CD8-positive, alpha-beta memory T cell (primary cell): ENCODE measurements around the gene INPP5A. TPM values are rescaled to one million over a fixed set of nuclear protein-coding genes. Genes with fewer than 3 reads are reported as not detected.

Experiments used
- CTCF ChIA-PET: fragments of 350-600 bp; sonication (Branson Sonifier 250); formaldehyde crosslinking; loops from one replicate; lab custom pipeline; 2021; ENCODE audit warnings: antibody characterized with exemption; lab: Charles Lee
- POLR2A ChIA-PET: fragments of 350-600 bp; sonication (Branson Sonifier 250); formaldehyde crosslinking; loops from one replicate; lab custom pipeline; 2021; ENCODE audit warnings: antibody characterized with exemption; lab: Charles Lee
- DNase-seq, 5 donors: peaks; one replicate each; pipeline versions ENCODE4 v3.0.0 to v3.0.0-alpha.2; 2020 to 2022; ENCODE audit warnings: mixed read lengths in 1 of 5
- H3K27ac ChIP-seq: one replicate; pipeline ENCODE4 v1.7.0; 2013; ENCODE audit warnings: low read depth, mild to moderate bottlenecking, low read length, moderate library complexity
- H3K27me3 ChIP-seq: 2 replicates; pipeline ENCODE4 v1.7.0; 2013; ENCODE audit warnings: low read length, mild to moderate bottlenecking; ENCODE audit not compliant: insufficient read depth, poor library complexity, severe bottlenecking
- H3K36me3 ChIP-seq: 2 replicates; pipeline ENCODE4 v1.7.0; 2013; ENCODE audit warnings: mild to moderate bottlenecking, low read length, moderate library complexity; ENCODE audit not compliant: insufficient read depth
- H3K4me1 ChIP-seq: 2 replicates; pipeline ENCODE4 v1.7.0; 2013; ENCODE audit warnings: mild to moderate bottlenecking, low read length, moderate library complexity; ENCODE audit not compliant: insufficient read depth
- H3K4me3 ChIP-seq: 2 replicates; pipeline ENCODE4 v1.7.0; 2013; ENCODE audit warnings: mild to moderate bottlenecking, low read length
- H3K9me3 ChIP-seq: 2 replicates; pipeline ENCODE4 v1.7.0; 2013; ENCODE audit warnings: mild to moderate bottlenecking, low read length
- H3K27ac Mint-ChIP-seq, 8 donors: one replicate each; pipeline ENCODE4 v1.8.0; 2020 to 2021; ENCODE audit warnings: mixed read lengths in 8 of 8, mild to moderate bottlenecking in 6 of 8, inconsistent platforms in 3 of 8, moderate library complexity in 3 of 8
- H3K27me3 Mint-ChIP-seq, 2 donors: one replicate each; pipeline ENCODE4 v1.8.0; 2020 to 2021; ENCODE audit warnings: mixed read lengths in 2 of 2, mild to moderate bottlenecking in 1 of 2, moderate library complexity in 1 of 2
- H3K36me3 Mint-ChIP-seq, 3 donors: one replicate each; pipeline ENCODE4 v1.8.0; 2020 to 2021; ENCODE audit warnings: mixed read lengths in 3 of 3, inconsistent platforms in 1 of 3, mild to moderate bottlenecking in 1 of 3
- H3K4me1 Mint-ChIP-seq, 3 donors: one replicate each; pipeline ENCODE4 v1.8.0; 2020 to 2021; ENCODE audit warnings: mixed read lengths in 3 of 3, inconsistent platforms in 1 of 3, mild to moderate bottlenecking in 1 of 3
- H3K4me3 Mint-ChIP-seq, 7 donors: one replicate each; pipeline ENCODE4 v1.8.0; 2020 to 2021; ENCODE audit warnings: mixed read lengths in 7 of 7, mild to moderate bottlenecking in 6 of 7, moderate library complexity in 4 of 7, inconsistent platforms in 2 of 7
- H3K9me3 Mint-ChIP-seq, 5 donors: one replicate each; pipeline ENCODE4 v1.8.0; 2020 to 2022; ENCODE audit warnings: mixed read lengths in 5 of 5, mild to moderate bottlenecking in 3 of 5, moderate library complexity in 2 of 5, inconsistent platforms in 1 of 5
- polyA plus RNA-seq: library from polyadenylated mRNA; unstranded; fragments of 300-500 nt; fragmentation: Illumina TruSeq; gene quantifications from one replicate; pipeline ENCODE4 v1.2.3, GENCODE V29; 2021
- total RNA-seq, 2 experiments: library from RNA; stranded (reverse); gene quantifications; one replicate each; pipeline ENCODE4 v1.2.3, GENCODE V29; 2021

Gene INPP5A
- total and polyA plus RNA-seq, 3 experiments from 2014 or later = 1.1 to 6.1 (median 4.8) TPM

- Histone ChIP-seq H3K9me3 (no peaks in the 10 kb centered on the region), H3K27me3 (no peaks in the 10 kb centered on the region), H3K36me3 (no peaks in the 10 kb centered on the region), H3K4me1 (peaks cover 29% of the 10 kb centered on the region), H3K4me3 (no peak overlapping the region), H3K27ac (no peak overlapping the region)
- no peaks in the 10 kb centered on the region for H3K27me3 Mint-ChIP-seq
- H3K36me3 Mint-ChIP-seq = peaks cover 0 to 4% (median 3%) of the 10 kb centered on the region in 3 donors
- CTCF ChIA-PET = no interaction called here
- POLR2A ChIA-PET = no interaction called here
- no peak overlapping the region for H3K27ac Mint-ChIP-seq
- DNase-seq = no peak
- peaks cover 0 to 8% (median 0%) of the 10 kb centered on the region in 5 donors for H3K9me3 Mint-ChIP-seq
- H3K4me1 Mint-ChIP-seq = peaks cover 40 to 77% (median 56%) of the 10 kb centered on the region in 3 donors
- H3K4me3 Mint-ChIP-seq = no peak overlapping the region
These were observed 52.1 kb downstream of the INPP5A start for GRCh38 chr10:132589681-132590080.

GRCh38 chr10:132590094-132590751, 52.6 kb downstream of the INPP5A start:
- no peak overlapping the region for H3K27ac ChIP-seq
- Mint-ChIP-seq H3K27ac (peak overlapping the region in 1 of 8 donors; percentile 50), H3K9me3 (peaks cover 0 to 8% (median 0%) of the 10 kb centered on the region in 5 donors), H3K27me3 (no peaks in the 10 kb centered on the region), H3K4me3 (no peak overlapping the region), H3K36me3 (peaks cover 0 to 4% (median 3%) of the 10 kb centered on the region in 3 donors), H3K4me1 (peaks cover 41 to 80% (median 61%) of the 10 kb centered on the region in 3 donors)
- no peak for DNase-seq
- POLR2A ChIA-PET = no interaction called here
- CTCF ChIA-PET = no interaction called here
- no peaks in the 10 kb centered on the region for H3K27me3 ChIP-seq
- H3K4me1 ChIP-seq = peaks cover 29% of the 10 kb centered on the region
- H3K4me3 ChIP-seq = no peak overlapping the region
- no peaks in the 10 kb centered on the region for H3K36me3 ChIP-seq
- H3K9me3 ChIP-seq = no peaks in the 10 kb centered on the region

GRCh38 chr10:132590752-132591121, 53.1 kb downstream of the INPP5A start:
- Histone ChIP-seq H3K36me3 (no peaks in the 10 kb centered on the region), H3K27ac (no peak overlapping the region), H3K27me3 (no peaks in the 10 kb centered on the region), H3K4me1 (peaks cover 29% of the 10 kb centered on the region), H3K4me3 (no peak overlapping the region), H3K9me3 (no peaks in the 10 kb centered on the region)
- H3K4me1 Mint-ChIP-seq = peaks cover 46 to 80% (median 66%) of the 10 kb centered on the region in 3 donors
- no peaks in the 10 kb centered on the region for H3K27me3 Mint-ChIP-seq
- ChIA-PET POLR2A (no interaction called here), CTCF (no interaction called here)
- DNase-seq = no peak
- H3K9me3 Mint-ChIP-seq = peaks cover 0 to 8% (median 0%) of the 10 kb centered on the region in 5 donors
- H3K4me3 Mint-ChIP-seq = no peak overlapping the region
- peak overlapping the region in 1 of 8 donors; percentile 50 for H3K27ac Mint-ChIP-seq
- H3K36me3 Mint-ChIP-seq = peaks cover 0 to 4% (median 3%) of the 10 kb centered on the region in 3 donors

- ChIA-PET POLR2A (no interaction called here), CTCF (no interaction called here)
- Histone ChIP-seq H3K4me3 (no peak overlapping the region), H3K9me3 (no peaks in the 10 kb centered on the region), H3K36me3 (no peaks in the 10 kb centered on the region), H3K4me1 (peaks cover 29% of the 10 kb centered on the region), H3K27ac (no peak overlapping the region), H3K27me3 (no peaks in the 10 kb centered on the region)
- DNase-seq = no peak
- peak overlapping the region in 1 of 8 donors; percentile 54 for H3K27ac Mint-ChIP-seq
- H3K9me3 Mint-ChIP-seq = peaks cover 0 to 8% (median 0%) of the 10 kb centered on the region in 5 donors
- peaks cover 0 to 4% (median 3%) of the 10 kb centered on the region in 3 donors for H3K36me3 Mint-ChIP-seq
- H3K4me1 Mint-ChIP-seq = peaks cover 46 to 84% (median 71%) of the 10 kb centered on the region in 3 donors
- H3K27me3 Mint-ChIP-seq = no peaks in the 10 kb centered on the region
- no peak overlapping the region for H3K4me3 Mint-ChIP-seq
These were observed 53.8 kb downstream of the INPP5A start for GRCh38 chr10:132591166-132591971.

GRCh38 chr10:132592790-132593383, 55.3 kb downstream of the INPP5A start:
- Mint-ChIP-seq H3K36me3 (peaks cover 0 to 3% (median 2%) of the 10 kb centered on the region in 3 donors), H3K27ac (no peak overlapping the region), H3K27me3 (no peaks in the 10 kb centered on the region), H3K4me3 (no peak overlapping the region), H3K9me3 (peaks cover 0 to 8% (median 0%) of the 10 kb centered on the region in 5 donors), H3K4me1 (peaks cover 43 to 77% (median 62%) of the 10 kb centered on the region in 3 donors)
- POLR2A ChIA-PET = no interaction called here
- H3K9me3 ChIP-seq = no peaks in the 10 kb centered on the region
- peaks cover 28% of the 10 kb centered on the region for H3K4me1 ChIP-seq
- H3K36me3 ChIP-seq = no peaks in the 10 kb centered on the region
- H3K27ac ChIP-seq = no peak overlapping the region
- DNase-seq = no peak
- no peaks in the 10 kb centered on the region for H3K27me3 ChIP-seq
- CTCF ChIA-PET = no interaction called here
- H3K4me3 ChIP-seq = peak overlapping the region; percentile 8

- peak in 1 of 5 donors; percentile 30 for DNase-seq
- Mint-ChIP-seq H3K27me3 (no peaks in the 10 kb centered on the region), H3K4me1 (peaks cover 39 to 72% (median 57%) of the 10 kb centered on the region in 3 donors), H3K27ac (peak overlapping the region in 4 of 8 donors; percentile 0 to 57 (median 17)), H3K4me3 (peak overlapping the region in 5 of 7 donors; percentile 0 to 24 (median 7)), H3K36me3 (peaks cover 0 to 6% (median 2%) of the 10 kb centered on the region in 3 donors), H3K9me3 (peaks cover 0 to 9% (median 0%) of the 10 kb centered on the region in 5 donors)
- ChIA-PET POLR2A (no interaction called here), CTCF (no interaction called here)
- Histone ChIP-seq H3K9me3 (no peaks in the 10 kb centered on the region), H3K36me3 (no peaks in the 10 kb centered on the region), H3K4me1 (peaks cover 23% of the 10 kb centered on the region), H3K4me3 (no peak overlapping the region), H3K27me3 (no peaks in the 10 kb centered on the region), H3K27ac (no peak overlapping the region)
These were observed 55.8 kb downstream of the INPP5A start for GRCh38 chr10:132593389-132593788.

GRCh38 chr10:132593900-132594876, 56.6 kb downstream of the INPP5A start:
- H3K4me1 ChIP-seq = peaks cover 20% of the 10 kb centered on the region
- no peaks in the 10 kb centered on the region for H3K9me3 ChIP-seq
- DNase-seq = no peak
- no peaks in the 10 kb centered on the region for H3K27me3 ChIP-seq
- ChIA-PET CTCF (no interaction called here), POLR2A (no interaction called here)
- Mint-ChIP-seq H3K36me3 (peaks cover 0 to 11% (median 2%) of the 10 kb centered on the region in 3 donors), H3K27ac (peak overlapping the region in 3 of 8 donors; percentile 24 to 57 (median 33)), H3K9me3 (peaks cover 0 to 15% (median 3%) of the 10 kb centered on the region in 5 donors), H3K4me3 (peak overlapping the region in 2 of 7 donors; percentile 25 to 70), H3K27me3 (no peaks in the 10 kb centered on the region), H3K4me1 (peaks cover 38 to 64% (median 52%) of the 10 kb centered on the region in 3 donors)
- H3K36me3 ChIP-seq = no peaks in the 10 kb centered on the region
- no peak overlapping the region for H3K4me3 ChIP-seq
- no peak overlapping the region for H3K27ac ChIP-seq
